ENCODE results near the gene RALGAPA1.

- TF ChIP-seq CTCF (conservative IDR thresholded peaks at IDR 0.05): no peak
- no peak for TF ChIP-seq ZFX (IDR thresholded peaks at IDR 0.05)
Observed at GRCh38 chr14:35701531-35701930, 107.6 kb downstream of the RALGAPA1 start.

All from C4-2B (cell line).